Inferior parietal cortex (tissue), 1 donor: ENCODE data around the gene PROCR.
"Not testable (repeated sequence)": the region's sequence is repeated elsewhere in the genome, so short reads cannot be mapped to it uniquely, and the experiment has no call there.

Experiments used
- DNase-seq: peaks from one replicate; pipeline ENCODE4 v3.0.0-alpha.2; 2016; ENCODE audit errors: extremely low spot score

The PROCR gene

DNA sequence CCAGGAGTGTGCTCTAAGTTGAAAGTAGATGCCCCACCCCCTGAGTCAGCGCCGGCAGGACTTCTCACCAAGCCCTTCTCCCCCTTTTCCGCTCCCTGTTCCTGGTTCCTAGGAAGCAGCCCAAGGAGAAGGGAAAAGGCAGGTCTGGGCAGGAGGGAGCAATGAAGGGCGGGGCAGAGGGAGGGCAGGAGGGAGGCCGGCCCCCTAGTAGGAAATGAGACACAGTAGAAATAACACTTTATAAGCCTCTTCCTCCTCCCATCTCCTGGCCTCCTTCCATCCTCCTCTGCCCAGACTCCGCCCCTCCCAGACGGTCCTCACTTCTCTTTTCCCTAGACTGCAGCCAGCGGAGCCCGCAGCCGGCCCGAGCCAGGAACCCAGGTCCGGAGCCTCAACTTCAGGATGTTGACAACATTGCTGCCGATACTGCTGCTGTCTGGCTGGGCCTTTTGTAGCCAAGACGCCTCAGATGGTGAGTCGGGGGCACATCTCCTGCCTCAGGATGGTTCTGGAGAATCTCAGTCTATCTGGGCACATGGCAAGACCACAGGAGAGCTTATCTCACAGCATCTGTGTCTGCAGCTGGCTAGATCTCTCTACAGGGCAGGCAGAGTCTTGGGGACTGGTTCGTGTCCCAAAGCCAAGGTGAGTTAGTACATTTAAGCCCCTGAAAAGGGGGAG, at the start of gene PROCR:
TSS of gene PROCR (plus strand) at position 320 of the 681 bp plus-strand sequence. CDS start at position 403, 83 bp downstream.
- DNase-seq = no peak

DNA sequence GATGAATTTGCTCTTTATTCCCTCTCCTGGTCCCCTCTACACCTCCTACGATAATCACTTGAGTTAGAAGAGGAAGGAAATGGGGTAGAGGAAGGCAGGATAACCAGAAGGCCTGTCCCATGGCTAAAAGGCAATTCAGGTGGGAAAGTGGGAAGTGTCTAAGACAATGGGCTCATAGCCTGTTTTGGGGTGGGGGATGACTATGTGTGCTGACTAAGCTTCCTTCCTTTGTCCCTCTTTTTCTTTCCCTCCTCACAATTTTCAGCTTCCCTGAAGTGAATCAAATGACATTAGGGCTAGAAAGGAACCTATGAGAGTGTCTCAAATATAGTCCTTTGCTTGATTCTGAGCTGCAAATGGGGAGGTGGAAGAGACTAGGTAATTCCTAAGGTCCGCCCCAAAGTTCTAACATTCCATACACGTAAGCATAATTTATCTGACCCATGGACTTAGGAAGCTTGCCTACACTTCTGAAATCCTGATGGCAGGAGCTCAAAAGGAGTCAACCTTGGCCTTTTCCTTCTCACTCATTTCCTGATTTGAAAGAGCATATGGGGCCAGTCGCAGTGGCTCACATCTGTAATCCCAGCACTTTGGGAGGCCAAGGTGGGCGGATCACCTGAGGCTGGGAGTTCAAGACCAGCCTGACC, 49.0 kb upstream of the PROCR start:
- DNase-seq = no peak

DNA sequence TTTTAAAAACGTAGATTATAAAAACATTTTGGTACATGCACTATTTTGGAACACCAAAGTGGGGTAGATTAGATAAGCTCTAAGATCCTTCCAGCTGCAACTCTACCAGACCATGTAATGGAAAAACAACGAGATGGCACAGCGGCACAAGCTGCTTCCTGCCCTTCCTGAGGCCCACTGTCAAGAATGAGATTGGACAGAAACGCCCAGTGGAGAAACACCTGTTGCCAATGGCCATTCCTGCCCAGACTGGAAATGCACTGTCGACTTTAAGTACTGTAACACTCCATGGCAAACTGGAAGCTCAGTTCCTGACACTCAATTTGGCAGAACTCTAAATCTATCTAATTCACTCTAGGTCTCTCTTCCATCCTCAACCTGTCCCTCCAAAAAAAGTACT, 46.1 kb upstream of the PROCR start:
- no peak for DNase-seq

DNA sequence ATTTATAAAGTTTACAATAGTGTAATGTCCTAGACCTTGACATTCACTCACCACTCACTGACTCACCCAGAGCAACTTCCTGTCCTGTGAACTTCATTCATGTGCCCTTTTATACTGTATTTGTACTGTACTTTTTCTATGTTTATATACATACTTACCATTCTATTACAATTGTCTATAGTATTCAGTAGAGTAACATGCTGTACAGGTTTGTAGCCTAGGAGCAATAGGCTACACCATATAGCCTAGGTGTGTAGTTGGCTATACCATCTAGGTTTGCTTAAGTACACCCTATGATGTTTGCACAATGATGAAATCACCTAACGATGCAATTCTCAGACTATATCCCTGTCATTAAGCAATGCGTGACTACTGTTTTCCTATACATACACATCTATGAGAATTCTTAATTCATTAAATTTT, 42.2 kb upstream of the PROCR start:
- DNase-seq = no peak

DNA sequence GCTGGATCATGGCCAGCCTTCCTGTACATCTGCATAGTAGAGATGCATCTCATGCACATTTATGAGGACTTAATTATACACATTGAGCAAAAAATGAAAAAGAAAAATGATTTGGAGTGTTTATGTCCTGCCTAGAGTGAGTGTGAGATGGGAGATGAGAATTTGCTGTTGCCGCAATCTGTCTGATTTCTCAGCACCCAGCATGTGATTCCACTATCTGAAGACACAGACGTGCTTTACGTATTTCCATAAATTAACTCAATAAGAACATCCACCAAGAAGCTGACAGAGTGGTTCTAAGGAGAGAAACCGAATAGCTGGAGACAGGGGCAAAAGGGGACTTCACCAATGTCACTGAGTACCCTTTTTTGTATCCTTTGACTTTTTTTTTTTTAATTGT, 39.9 kb upstream of the PROCR start:
- no peak for DNase-seq

DNA sequence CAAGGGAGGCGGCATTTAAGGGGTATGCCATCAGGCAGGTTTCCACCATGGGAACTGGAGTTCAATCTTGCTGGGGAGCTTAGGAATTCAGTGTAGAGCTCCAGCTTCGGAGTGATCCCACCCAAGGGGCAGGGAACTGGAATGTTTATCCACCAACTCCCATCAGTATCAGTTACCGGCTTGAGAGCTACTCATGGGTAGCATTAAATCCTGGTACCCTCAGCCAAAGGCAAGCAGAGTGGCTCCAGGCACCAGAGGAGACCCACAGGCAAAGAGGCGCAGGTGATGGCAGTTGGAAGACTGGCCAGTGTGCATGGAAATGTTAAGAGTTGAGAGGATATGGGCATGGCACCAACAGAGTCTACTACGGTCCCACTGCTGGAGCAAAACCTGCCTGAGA, 38.8 kb upstream of the PROCR start:
- no peak for DNase-seq

DNA sequence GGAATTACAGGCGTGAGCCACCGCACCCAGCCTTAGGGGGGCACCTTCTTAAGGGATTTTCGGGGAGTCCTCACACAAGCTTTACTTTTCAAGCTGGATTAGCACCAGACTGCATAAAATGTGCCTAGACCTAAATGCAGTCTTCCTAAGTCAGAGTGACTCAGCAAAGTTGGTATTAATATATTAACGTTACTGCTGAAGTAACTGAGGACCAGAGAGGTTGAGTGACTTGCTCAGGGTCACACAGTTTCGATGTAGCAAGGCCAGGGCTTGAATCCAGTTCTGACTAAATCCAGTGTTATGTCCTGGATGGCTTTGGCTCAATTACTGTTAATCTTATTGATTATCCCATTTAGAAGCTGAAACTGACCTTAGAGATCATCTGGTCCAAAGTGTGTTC, 38.1 kb upstream of the PROCR start:
- no peak for DNase-seq

DNA sequence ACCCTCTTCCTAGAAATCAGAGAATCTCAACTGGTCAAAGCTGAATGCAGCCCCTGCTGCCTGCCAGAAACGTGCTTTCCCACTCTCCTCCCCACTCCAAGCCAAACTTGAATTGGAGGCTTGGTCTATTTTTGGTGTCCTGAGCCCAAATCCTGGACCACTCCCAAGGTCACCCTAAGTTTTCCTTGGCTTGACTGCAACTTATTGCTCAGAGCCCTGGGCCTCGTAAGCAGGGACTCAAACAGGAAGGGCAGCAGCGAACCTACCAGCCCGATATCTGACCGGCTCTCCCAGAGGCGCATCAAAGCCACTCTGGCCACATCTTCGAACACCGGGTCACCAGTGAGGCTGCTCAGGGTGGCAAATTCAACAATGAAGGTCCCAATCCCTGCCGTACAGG, 37.4 kb upstream of the PROCR start:
- no peak for DNase-seq

DNA sequence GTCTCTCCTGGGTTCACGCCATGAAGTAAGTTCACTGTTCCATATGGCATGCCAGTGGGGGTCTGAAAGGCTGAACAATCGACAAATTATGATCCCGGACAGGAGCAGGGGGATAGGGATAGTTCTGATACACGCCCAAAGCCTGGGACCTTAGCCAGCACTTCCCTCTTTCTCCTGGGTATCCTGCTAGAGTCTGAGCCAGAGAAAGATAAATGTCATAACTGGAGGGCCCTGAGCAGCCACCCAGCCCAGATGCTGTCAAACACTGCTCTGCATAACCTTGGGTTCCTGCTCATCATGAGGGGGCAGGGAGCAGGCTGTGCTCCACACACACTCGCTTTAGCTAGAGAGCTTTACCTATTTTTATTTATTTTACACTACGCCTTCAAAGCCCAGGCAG, 37.0 kb upstream of the PROCR start:
- DNase-seq = no peak

DNA sequence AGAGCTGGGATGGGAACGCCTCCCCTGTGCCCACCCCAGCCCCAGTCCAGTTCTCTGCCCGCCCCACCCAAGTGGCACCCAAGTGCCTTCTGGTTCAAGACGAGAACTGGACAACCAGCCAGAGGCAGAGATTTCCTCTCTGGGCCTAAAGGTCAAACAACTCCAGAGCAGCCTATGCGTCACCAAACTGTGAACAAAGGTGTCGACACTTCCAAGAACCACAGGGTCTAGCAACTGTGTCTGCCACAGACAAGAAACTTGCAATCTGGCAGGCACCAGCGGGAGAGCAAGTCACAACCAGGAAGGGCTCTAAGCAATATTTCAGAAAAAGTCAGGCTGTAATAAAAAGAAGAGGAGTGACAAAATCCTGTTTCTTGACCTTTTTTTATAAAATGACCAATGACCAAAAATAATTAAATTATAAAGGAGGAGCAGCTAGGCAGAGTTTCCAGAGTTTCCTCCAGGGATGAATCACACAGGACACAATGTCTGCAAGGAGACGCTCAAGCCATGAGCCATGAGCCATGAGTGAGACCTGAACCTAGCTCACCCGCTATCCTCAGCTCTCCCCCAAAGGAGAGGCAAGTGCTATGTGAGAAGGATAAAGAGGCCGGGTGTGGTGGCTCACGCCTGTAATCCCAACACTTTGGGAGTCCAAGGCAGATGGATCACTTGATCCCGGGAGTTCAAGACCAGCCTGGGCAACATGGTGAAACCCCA, 35.8 kb upstream of the PROCR start:
- DNase-seq = no peak

DNA sequence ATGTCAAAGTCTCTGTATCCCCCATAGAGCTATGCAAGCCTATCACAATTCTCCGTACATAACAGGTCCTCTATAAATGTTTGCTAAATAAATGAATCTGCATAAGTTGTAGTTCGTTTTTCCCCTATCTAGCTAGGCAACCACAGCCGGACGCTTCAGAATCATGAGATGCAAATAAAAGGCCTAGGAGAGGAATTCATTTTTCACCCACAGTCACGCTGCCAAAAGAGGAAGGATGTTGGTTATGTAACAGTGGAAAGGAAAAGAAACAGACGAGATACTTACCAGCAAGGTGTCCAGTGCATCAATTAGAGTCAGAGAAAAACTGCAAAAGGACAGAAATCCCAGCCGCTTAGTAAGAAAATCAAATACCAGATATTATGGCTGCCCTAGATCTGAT, 27.2 kb upstream of the PROCR start:
- DNase-seq = peak; percentile 13

DNA sequence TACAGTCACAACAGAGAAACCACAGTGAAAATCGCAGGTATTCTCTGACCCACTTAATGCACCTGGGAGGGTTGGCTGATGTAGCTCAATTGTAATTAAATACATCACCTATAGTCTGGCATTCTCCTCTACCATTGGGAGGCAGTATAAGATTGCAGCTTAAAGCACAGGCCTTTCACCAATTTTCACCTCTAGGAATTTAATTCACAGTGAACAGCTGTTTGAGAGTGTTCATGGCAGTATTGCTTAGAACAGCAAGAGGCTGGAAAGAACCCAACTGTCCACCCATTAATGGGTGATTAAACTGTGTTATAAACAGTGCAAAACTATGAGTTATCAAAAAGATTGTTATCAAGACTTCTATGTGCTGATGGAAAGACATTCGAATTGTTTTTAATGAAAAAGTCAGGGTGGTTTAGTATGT, 26.7 kb upstream of the PROCR start:
- peak; percentile 53 for DNase-seq

DNA sequence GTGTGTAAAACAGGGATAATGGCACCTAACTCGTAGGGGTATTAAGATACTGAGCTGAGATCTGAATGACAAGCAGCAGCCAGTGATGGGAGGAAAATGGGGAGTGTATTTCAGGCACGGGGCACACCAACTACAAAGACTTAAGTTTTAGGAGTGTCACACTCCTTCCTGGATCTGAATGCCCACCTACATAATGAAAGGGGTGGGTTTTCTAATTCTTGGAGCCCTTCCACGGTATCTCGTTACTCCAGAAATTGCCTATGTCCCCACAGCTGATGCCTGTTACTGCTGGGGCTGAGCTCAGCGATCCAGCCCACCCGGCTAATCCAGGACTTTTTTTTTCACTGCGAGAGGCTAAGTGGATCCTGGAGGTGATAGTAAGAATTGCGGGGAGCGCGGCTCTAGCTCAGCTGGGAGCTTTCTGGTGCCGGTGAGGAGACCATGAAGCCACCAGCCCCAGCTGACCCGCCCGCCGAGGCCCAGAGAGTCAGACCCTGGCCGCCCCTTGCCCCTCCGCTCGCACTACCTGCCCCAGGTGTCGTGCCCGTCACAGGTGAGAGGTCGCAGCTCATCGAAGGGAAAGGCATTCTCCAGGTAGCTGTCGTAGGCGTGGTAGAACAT, 25.5 kb upstream of the PROCR start:
- no peak for DNase-seq

DNA sequence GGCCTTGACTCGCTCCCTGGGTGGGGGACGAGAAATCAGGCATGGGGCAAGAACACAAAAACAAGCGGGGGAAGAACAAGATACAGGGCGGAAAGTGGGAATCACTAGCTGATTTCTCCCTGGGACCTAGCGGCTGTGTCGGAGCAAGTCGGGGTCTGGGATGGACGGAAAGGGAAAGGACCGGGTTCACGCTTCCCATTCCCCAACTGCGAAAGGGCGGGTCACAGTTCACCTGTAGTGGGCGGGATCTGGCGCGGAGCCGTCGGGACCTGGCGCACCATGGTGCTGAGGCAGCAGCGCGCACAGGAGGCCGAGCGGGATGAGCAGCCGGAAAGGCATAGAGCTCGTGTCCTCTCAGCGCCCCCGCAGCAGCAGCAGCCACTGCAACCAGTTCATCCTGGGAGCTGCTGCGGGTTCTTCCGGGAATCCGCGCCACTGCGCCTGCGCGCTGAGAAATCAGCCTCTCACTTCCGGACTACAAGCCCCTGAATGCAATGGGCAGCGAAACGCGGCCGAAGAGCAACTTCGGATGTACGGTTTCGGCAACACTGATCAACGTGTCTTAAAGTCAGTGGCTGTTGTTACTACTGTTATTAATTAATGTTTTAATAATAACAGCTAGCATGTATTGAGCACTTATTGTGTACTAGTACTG, 24.8 kb upstream of the PROCR start, which contains the start of gene EDEM2:
TSS of gene EDEM2 (minus strand) at position 417 of the 655 bp plus-strand sequence. CDS start at position 339, 78 bp downstream.
- peak; percentile 98 for DNase-seq

DNA sequence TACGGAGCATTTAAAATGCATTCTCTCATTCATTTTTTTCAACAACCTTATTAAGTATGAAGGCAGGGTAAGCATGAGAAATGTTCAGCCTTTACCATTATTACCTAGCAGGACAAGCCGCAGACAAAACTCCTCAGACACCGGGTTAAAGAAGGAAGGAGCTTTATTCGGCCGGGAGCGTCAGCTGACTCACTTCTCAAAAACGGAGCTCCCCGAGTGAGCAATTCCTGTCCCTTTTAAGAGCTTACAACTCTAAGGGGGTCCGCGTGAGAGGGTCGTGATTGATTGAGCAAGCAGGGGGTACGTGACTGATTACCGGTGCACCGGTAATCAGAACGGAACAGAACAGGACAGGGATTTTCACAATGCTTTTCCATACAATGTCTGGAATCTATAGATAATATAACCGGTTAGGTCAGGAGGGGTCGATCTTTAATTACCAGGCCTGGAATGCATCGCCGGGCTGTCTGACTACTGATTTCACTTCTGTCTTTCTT, 24.2 kb upstream of the PROCR start:
- not testable (repeated sequence) for DNase-seq

DNA sequence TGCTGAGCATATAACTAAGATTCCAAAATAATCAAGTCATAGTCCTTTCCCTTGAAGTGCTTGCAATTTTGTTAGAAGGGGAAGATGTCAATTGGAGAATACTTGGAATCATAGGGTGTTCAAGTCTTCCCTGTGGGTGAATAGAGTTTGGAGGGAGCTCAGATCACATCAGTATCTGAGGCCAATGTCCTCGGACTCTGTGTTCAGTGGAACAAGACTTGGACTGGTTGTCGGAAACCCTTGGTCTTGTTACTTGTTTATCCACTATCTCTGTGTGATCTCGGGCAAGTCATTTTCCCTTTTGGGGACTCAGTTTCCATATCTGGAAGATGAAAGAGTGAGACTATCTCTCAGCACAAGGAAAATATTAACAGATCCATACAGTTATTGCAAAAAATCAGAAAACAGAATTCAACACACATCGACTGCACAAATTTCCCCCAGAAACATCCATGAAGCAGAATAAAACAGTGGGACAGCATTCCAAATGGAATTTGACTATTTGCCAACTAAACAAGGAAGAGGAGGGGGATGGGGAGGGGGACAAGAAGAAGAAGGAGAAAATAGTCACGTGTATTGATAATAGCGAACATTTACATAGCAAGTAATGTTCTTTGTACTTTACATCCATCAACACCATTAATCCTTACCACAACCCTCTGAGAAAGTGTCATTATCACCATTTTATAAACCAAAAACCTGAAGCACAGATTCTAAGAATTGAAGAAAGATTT, 20.9 kb upstream of the PROCR start:
- no peak for DNase-seq

DNA sequence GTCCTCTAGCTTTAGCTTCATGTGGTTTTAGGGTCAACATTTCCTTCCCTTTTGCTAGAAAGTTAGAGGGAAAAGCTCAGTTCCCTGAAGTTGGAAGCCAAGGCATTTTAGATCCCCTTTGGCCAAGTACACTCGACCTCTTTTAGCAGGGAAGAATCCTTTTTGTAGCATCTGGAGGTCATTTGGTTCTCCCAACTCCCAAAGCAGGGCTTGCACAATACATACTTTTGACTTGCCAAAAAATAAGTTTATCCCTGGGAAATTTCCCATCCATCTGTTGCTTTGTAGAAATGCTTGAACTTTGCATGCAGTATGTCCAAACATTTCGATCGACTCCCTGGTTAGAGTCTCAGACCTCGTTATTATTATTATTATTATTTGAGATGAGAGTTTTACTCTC, 20.1 kb upstream of the PROCR start:
- no peak for DNase-seq

DNA sequence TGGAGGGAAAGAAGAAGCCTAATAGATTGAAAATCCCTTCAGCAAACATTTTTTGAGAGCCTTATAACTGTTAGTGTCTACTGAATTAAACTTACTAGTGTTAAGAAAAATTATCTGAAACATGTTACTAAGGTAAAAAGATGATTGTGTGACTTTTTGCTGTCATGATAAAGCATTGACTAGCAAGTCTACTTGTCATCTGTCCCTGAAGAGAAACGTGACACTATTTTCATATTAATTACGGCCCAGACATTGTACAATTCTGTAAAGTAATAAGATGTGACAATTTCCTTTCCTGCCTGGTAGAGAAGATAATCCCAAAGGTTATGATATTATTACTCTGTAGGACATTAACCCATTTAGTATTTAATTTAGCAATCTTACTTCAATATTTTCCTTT, 15.9 kb upstream of the PROCR start:
- DNase-seq = no peak

DNA sequence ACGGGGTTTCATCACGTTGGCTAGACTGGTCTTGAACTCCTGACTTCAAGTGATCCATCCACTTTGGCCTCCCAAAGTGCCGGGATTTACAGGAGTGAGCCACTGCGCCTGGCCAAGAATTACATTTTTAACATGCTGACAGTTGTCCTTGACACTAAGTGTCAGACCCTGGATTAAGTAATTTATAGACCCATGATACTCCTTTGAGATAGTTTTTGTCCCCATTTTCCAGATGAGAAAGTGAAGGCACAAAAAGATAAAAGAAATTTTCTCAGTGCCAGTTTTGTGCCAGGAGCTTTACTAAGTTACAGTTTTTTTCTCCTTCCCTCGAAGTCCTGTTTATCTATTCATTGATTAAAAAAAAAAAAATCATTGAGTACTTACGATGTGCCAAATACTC, 14.9 kb upstream of the PROCR start:
- DNase-seq = no peak

DNA sequence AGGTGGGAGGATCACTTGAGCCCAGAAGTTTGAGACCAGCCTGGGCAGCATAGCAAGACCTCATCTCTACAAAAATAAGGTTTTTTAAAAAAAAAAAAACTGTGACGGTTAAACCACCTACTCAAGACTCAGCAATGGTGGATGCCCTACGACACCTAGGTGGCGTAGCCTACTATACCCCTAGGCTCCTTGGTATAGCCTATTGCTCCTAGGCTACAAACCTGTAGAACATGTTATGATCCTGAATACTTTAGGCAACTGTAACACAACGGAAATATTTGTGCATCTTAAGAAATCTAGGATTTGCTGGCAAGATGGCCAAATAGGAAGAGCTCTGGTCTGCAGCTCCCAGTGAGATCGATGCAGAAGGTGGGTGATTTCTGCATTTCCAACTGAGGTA, 11.5 kb upstream of the PROCR start:
- not testable (repeated sequence) for DNase-seq

DNA sequence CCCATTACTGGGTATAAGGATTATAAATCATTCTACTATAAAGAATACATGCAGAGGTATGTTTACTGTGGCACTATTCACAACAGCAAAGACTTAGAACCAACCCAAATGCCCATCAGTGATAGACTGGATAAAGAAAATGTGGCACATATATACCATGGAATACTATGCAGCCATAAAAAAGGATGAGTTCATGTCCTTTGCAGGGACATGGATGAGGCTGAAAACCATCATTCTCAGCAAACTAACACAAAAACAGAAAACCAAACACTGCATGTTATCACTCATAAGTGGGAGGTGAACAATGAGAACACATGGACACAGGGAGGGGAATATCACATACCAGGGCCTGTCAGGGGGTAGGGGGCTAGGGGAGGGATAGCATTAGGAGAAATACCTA, 7.3 kb upstream of the PROCR start:
- DNase-seq = not testable (repeated sequence)
